ENCODE data around the gene SOCS1.

GRCh38 chr16:11260596-11260966, 4.6 kb upstream of the SOCS1 start:
- TF ChIP-seq BRD9 (IDR thresholded peaks at IDR 0.05; ENCODE audit: low read depth, partially characterized antibody) (no peak), PATZ1 (CRISPR knock-in tag; IDR thresholded peaks at IDR 0.05; ENCODE audit: borderline replicate concordance) (no peak), ATF2 (CRISPR knock-in tag; IDR thresholded peaks at IDR 0.05) (no peak), RCOR1 (IDR thresholded peaks at IDR 0.05; ENCODE audit: borderline replicate concordance in 1 of 2, low read depth in 2 of 2, low read length in 2 of 2) (no peak), PPARD (CRISPR knock-in tag; IDR thresholded peaks at IDR 0.05) (no peak), CTCF (IDR thresholded peaks at IDR 0.05 in 2 of 3, conservative IDR thresholded peaks at IDR 0.05 in 1 of 3; ENCODE audit: insufficient read depth in 2 of 3, low read depth in 1 of 3, low read length in 3 of 3) (no peak), SOX6 (IDR thresholded peaks at IDR 0.05) (no peak), RAD21 (CRISPR knock-in tag; conservative IDR thresholded peaks at IDR 0.05 in 1 of 2, IDR thresholded peaks at IDR 0.05 in 1 of 2) (no peak), SP2 (IDR thresholded peaks at IDR 0.05; ENCODE audit: extremely low read depth, low read depth, low read length, poor library complexity, severe bottlenecking) (no peak), ATF3 (IDR thresholded peaks at IDR 0.05) (no peak), ATF3 (CRISPR knock-in tag; conservative IDR thresholded peaks at IDR 0.05) (no peak), POLR2AphosphoS5 (IDR thresholded peaks at IDR 0.05; ENCODE audit: control insufficient read depth, insufficient read depth, low read depth, low read length) (no peak), DPF2 (IDR thresholded peaks at IDR 0.05) (no peak), ZNF384 (IDR thresholded peaks at IDR 0.05; ENCODE audit: low read depth, low read length) (no peak)

All from K562 (cell line).